ENCODE results near the gene BATF.

Gene BATF

GRCh38 chr14:75531660-75532317 is 9.5 kb downstream of the BATF start:
- H3K27me3 Mint-ChIP-seq, result no peaks in the 10 kb centered on the region
- peaks cover 45% of the 10 kb centered on the region for H3K4me1 Mint-ChIP-seq
- H3K27ac Mint-ChIP-seq, result no peak overlapping the region
- H3K36me3 Mint-ChIP-seq, result peaks cover 54% of the 10 kb centered on the region
- CTCF ChIA-PET, result interaction anchor here (0.9 to 1.4 kb wide), 2 partner anchors 15 to 29 kb away, joined by 3 to 4 read pairs; no protein-coding TSS in a partner anchor
- H3K9me3 Mint-ChIP-seq, result no peaks in the 10 kb centered on the region
- no peak for DNase-seq
- H3K4me3 Mint-ChIP-seq, result no peak overlapping the region

DNA sequence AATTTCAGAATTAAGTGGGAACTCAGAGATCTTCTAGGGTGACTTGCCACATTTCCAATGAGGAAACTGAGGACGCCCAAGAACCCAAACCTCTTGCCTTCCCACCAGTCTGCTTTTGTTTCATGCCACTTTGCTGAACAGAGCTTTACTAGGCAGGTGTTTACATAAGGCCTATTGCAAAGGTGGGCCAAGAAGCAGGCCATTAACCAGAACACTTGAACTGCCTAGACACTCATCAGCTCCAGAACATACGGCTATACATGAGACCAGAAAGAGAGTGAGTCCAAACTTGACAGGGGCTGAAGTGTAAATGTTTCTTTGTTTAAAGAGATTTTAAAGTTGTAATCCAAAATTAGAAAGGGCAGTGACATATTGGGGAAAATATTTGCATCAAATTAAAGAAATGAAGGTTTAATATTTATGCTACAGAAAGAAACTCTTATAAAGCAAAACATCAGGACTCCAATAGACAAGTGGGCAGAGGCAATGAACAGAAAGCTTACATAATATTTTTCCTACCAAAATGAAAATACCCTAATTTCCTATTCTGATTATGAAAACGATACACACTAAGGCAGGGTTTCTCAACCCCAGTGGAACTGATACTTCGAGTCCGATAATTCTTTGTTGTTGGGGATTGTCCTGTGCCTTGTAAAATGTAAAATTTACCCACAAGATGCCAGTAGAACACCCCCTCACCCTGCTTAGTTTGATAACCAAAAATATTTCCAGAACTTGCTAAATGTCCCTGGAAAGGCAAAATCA is 11.7 kb downstream of the BATF start:
- no peak overlapping the region for H3K4me3 Mint-ChIP-seq
- H3K4me1 Mint-ChIP-seq, result peaks cover 39% of the 10 kb centered on the region

GRCh38 chr14:75535164-75535898 is 13.1 kb downstream of the BATF start:
- Mint-ChIP-seq H3K27me3 (no peaks in the 10 kb centered on the region), H3K9me3 (no peaks in the 10 kb centered on the region)

More for the DNA sequence above, 11.7 kb downstream of the BATF start:
- no peak for DNase-seq
- CTCF ChIA-PET, result interaction anchor here (1.0 kb wide), 1 partner anchor 27 kb away, joined by 5 read pairs; no protein-coding TSS in a partner anchor
- no peaks in the 10 kb centered on the region for H3K9me3 Mint-ChIP-seq
- H3K36me3 Mint-ChIP-seq, result peaks cover 45% of the 10 kb centered on the region
- H3K27me3 Mint-ChIP-seq, result no peaks in the 10 kb centered on the region
- no peak overlapping the region for H3K27ac Mint-ChIP-seq

DNA sequence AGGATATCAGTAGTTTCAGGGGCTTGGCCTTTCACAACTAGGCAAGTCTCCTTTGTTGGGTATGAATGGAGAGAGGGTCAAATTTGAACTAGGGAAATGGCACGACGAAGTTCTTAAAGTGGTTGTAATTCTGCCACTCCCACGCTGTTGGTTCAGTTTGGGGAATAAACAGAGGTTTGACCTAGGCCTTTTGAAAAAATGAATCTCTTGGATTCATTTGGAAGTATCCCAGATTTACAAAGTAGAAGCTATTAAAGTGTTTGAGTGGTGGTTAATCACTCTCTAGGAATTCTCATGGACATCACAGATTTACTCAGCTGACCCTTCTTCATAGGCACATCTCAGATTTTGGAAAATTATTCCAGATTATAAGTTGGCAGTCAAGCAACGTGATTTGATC is 14.8 kb downstream of the BATF start:
- H3K27me3 Mint-ChIP-seq, result no peaks in the 10 kb centered on the region
- CTCF ChIA-PET, result no interaction called here
- no peak overlapping the region for H3K27ac Mint-ChIP-seq
- H3K4me1 Mint-ChIP-seq, result peaks cover 55% of the 10 kb centered on the region
- peaks cover 36% of the 10 kb centered on the region for H3K36me3 Mint-ChIP-seq
- DNase-seq, result no peak
- no peaks in the 10 kb centered on the region for H3K9me3 Mint-ChIP-seq
- H3K4me3 Mint-ChIP-seq, result no peak overlapping the region

More at GRCh38 chr14:75535164-75535898, 13.1 kb downstream of the BATF start:
- CTCF ChIA-PET, result interaction anchor here (0.7 to 1.6 kb wide), 3 partner anchors 14 to 26 kb away, joined by 3 to 5 read pairs (median 3); no protein-coding TSS in a partner anchor
- H3K36me3 Mint-ChIP-seq, result peaks cover 46% of the 10 kb centered on the region
- peaks cover 50% of the 10 kb centered on the region for H3K4me1 Mint-ChIP-seq
- DNase-seq, result no peak
- H3K4me3 Mint-ChIP-seq, result no peak overlapping the region
- no peak overlapping the region for H3K27ac Mint-ChIP-seq

GRCh38 chr14:75539162-75539560 is 16.9 kb downstream of the BATF start:
- H3K9me3 Mint-ChIP-seq, result no peaks in the 10 kb centered on the region
- H3K4me1 Mint-ChIP-seq, result peaks cover 64% of the 10 kb centered on the region
- DNase-seq, result no peak
- peaks cover 26% of the 10 kb centered on the region for H3K36me3 Mint-ChIP-seq
- CTCF ChIA-PET, result interaction anchor here (0.9 to 5.7 kb wide), 3 partner anchors 17 to 85 kb away, joined by 3 to 40 read pairs (median 33); partner anchors contain the start of gene BATF
- no peak overlapping the region for H3K4me3 Mint-ChIP-seq
- H3K27me3 Mint-ChIP-seq, result no peaks in the 10 kb centered on the region
- peak overlapping the region; percentile 75 for H3K27ac Mint-ChIP-seq

DNA sequence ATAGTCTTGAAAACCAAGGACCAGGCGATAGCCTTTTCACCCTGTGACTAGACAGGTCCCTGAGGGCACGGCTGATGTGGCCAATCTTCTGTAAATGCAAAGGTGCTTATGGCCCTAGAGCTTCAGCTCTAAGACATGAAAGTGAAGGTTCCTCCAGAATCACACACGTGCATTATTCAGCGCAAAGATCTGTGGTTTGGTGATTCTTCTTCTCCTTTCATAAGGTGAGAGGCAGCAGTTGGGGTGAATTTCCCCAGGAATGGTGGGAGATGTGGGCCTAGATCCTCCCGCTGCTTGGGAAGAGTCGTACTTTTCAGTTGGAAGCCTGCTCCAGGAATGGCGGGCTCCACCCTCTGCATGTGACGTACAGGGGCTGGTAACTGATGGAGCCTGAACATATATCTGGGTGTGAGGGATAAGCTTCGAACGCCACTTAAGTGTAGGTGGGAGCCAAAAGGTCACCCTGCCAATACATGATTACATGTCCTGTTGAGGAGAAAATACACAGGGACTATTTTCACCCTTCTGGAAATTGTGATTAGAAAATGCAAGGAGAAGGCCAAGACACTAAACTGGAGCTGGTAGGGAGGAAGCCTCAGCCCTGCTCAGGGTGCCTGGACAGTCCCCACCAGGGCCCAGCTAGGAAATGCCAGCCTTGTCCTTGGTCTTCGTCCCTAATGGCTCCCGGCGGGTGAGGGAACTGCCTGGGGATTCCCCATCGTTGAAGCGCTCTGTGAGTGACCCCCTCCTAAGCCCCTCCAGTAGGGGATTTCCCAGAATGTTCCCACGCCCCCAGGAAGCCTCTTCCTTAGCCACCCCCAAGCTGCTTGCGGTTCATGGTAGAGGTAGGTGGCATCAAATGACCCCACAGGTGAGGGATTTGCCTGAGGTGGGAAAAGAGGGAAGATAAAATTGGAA is 17.6 kb downstream of the BATF start:
- no peak overlapping the region for H3K4me3 Mint-ChIP-seq
- no peaks in the 10 kb centered on the region for H3K27me3 Mint-ChIP-seq
- H3K9me3 Mint-ChIP-seq, result no peaks in the 10 kb centered on the region
- peak overlapping the region; percentile 75 for H3K27ac Mint-ChIP-seq
- CTCF ChIA-PET, result interaction anchor here (0.9 to 5.7 kb wide), 4 partner anchors 13 to 86 kb away, joined by 3 to 40 read pairs (median 18); partner anchors contain the start of gene BATF
- DNase-seq, result no peak
- peaks cover 25% of the 10 kb centered on the region for H3K36me3 Mint-ChIP-seq
- H3K4me1 Mint-ChIP-seq, result peaks cover 66% of the 10 kb centered on the region

GRCh38 chr14:75540479-75540851 is 18.2 kb downstream of the BATF start:
- Mint-ChIP-seq H3K27me3 (no peaks in the 10 kb centered on the region), H3K27ac (peak overlapping the region; percentile 68), H3K4me1 (peaks cover 67% of the 10 kb centered on the region), H3K36me3 (peaks cover 24% of the 10 kb centered on the region), H3K4me3 (no peak overlapping the region), H3K9me3 (no peaks in the 10 kb centered on the region)
- CTCF ChIA-PET, result interaction anchor here (1.2 to 5.7 kb wide), 3 partner anchors 12 to 20 kb away, joined by 3 to 40 read pairs (median 33); partner anchors contain the start of gene BATF
- DNase-seq, result no peak

- CTCF ChIA-PET, result interaction anchor here (0.6 to 5.7 kb wide), 10 partner anchors 11 to 247 kb away, joined by 3 to 40 read pairs (median 5); partner anchors contain the start of gene BATF
- peaks cover 24% of the 10 kb centered on the region for H3K36me3 Mint-ChIP-seq
- peak overlapping the region; percentile 96 for H3K27ac Mint-ChIP-seq
These were observed 20.4 kb downstream of the BATF start for GRCh38 chr14:75542588-75543091.

GRCh38 chr14:75543253-75543652 is 21.0 kb downstream of the BATF start:
- H3K4me3 Mint-ChIP-seq, result peak overlapping the region; percentile 66
- no peaks in the 10 kb centered on the region for H3K27me3 Mint-ChIP-seq
- H3K36me3 Mint-ChIP-seq, result peaks cover 28% of the 10 kb centered on the region
- H3K27ac Mint-ChIP-seq, result peak overlapping the region; percentile 96
- CTCF ChIA-PET, result interaction anchor here (0.9 to 5.7 kb wide), 9 partner anchors 10 to 248 kb away, joined by 3 to 40 read pairs (median 5); partner anchors contain the start of gene BATF
- H3K9me3 Mint-ChIP-seq, result no peaks in the 10 kb centered on the region
- peaks cover 62% of the 10 kb centered on the region for H3K4me1 Mint-ChIP-seq
- no peak for DNase-seq

More at GRCh38 chr14:75542588-75543091, 20.4 kb downstream of the BATF start:
- Mint-ChIP-seq H3K4me1 (peaks cover 63% of the 10 kb centered on the region), H3K4me3 (peak overlapping the region; percentile 66), H3K9me3 (no peaks in the 10 kb centered on the region), H3K27me3 (no peaks in the 10 kb centered on the region)
- DNase-seq, result peak; percentile 77

GRCh38 chr14:75543786-75544185 is 21.5 kb downstream of the BATF start:
- Mint-ChIP-seq H3K4me1 (peaks cover 60% of the 10 kb centered on the region), H3K27ac (peak overlapping the region; percentile 96), H3K4me3 (peak overlapping the region; percentile 46), H3K27me3 (no peaks in the 10 kb centered on the region), H3K9me3 (no peaks in the 10 kb centered on the region), H3K36me3 (peaks cover 26% of the 10 kb centered on the region)
- no peak for DNase-seq
- CTCF ChIA-PET, result interaction anchor here (0.9 to 5.7 kb wide), 8 partner anchors 10 to 248 kb away, joined by 3 to 40 read pairs (median 5); partner anchors contain the start of gene BATF

GRCh38 chr14:75545907-75546306 is 23.6 kb downstream of the BATF start:
- Mint-ChIP-seq H3K9me3 (no peaks in the 10 kb centered on the region), H3K27me3 (no peaks in the 10 kb centered on the region), H3K4me1 (peaks cover 46% of the 10 kb centered on the region), H3K36me3 (peaks cover 25% of the 10 kb centered on the region), H3K27ac (peak overlapping the region; percentile 49), H3K4me3 (no peak overlapping the region)
- DNase-seq, result no peak
- CTCF ChIA-PET, result interaction anchor here (0.9 kb wide), 1 partner anchor 32 kb away, joined by 3 read pairs; no protein-coding TSS in a partner anchor

DNA sequence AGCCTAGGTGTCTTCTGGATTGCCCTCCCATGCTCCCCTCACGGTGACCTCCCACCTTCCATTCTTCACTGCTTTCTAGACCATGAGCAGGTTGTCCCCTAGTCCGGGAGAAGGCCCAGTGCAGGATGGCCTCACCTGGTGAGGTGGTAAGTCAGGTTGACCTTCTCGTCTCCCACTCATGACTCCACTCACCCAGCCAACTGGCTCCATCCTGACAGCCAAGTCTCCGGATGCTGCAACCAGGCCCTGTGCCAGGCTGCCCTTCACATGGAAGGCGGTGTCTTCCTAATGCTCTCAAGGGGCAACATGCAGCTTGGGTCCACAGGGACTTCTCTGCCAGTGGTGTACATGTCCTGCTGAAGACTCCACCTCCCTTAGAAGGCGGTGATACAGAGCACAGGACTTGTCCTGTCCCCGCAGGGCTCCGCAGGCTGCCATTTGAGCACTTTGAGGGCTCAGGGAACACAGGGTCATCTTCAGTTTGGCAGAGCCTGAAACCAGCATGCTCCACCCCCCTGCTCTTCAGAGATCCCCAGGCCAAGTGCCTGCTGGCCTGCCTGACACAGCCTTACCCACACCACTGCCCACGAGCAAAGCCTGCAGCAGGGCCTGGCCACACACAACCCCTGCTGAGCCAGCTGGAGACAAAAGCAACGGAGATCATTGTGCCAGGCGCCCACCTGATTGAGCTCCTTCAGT is 25.4 kb downstream of the BATF start:
- Mint-ChIP-seq H3K9me3 (no peaks in the 10 kb centered on the region), H3K27ac (no peak overlapping the region), H3K36me3 (peaks cover 25% of the 10 kb centered on the region), H3K27me3 (no peaks in the 10 kb centered on the region), H3K4me3 (no peak overlapping the region), H3K4me1 (peaks cover 29% of the 10 kb centered on the region)
- DNase-seq, result no peak
- CTCF ChIA-PET, result interaction anchor here (0.9 kb wide), 1 partner anchor 12 kb away, joined by 3 read pairs; no protein-coding TSS in a partner anchor

Measured in activated naive CD4-positive, alpha-beta T cell treated with anti-CD3 and anti-CD28 coated beads, Interleukin-2, amount 10 ng/mL, durations not matched to agents 7 days and 5 days (primary cell).